ENCODE results near the gene ANKK1. TPM values are rescaled to one million over a fixed set of nuclear protein-coding genes. Genes with fewer than 3 reads are reported as not detected.

ANKK1 gene
- total and polyA plus RNA-seq, 9 of the 15 experiments (the other 6 are each of a cell fraction or from before 2014, with no cell fraction given), result not detected

- no peak for FAIRE-seq
- CTCF ChIA-PET (ENCODE audit: low intra/inter-chr PET ratio), result no interaction called here
- in situ Hi-C loops (cut with MboI), result no loop called here
Measured at GRCh38 chr11:113377681-113378412, 9.7 kb upstream of the ANKK1 start.

More at GRCh38 chr11:113377681-113378412, 9.7 kb upstream of the ANKK1 start:
- intact Hi-C loops (cut with micrococcal nuclease), result no loop called here
- H3K9me1 ChIP-seq (ENCODE audit: control insufficient read depth, insufficient read depth, low read length), result no peaks in the 10 kb centered on the region
- H3K27ac ChIP-seq (ENCODE audit: extremely low read depth, low read depth, low read length), result no peak overlapping the region
- H3K79me2 ChIP-seq (ENCODE audit: control insufficient read depth, insufficient read depth, low read length), result no peaks in the 10 kb centered on the region
- no peak overlapping the region for H3K4me3 ChIP-seq
- no peak overlapping the region for H3K4me2 ChIP-seq (ENCODE audit: insufficient read depth, low read length)
- H3K9me3 ChIP-seq (replicated peaks; ENCODE audit: control insufficient read depth, insufficient read depth, low read depth, low read length), result no peaks in the 10 kb centered on the region
- POLR2A ChIA-PET, result interaction anchor here (0.6 kb wide), 1 partner anchor 258 kb away, joined by 3 read pairs; no protein-coding TSS in a partner anchor
- DNase-seq (ENCODE audit: extremely low read depth in 1 of 4, low spot score in 3 of 4) (no peak), ATAC-seq (no peak)
- H3K27me3 ChIP-seq (ENCODE audit: control insufficient read depth in 2 of 2, insufficient read depth in 2 of 2, low read length in 2 of 2), result no peaks in the 10 kb centered on the region
- no peak overlapping the region for H3K9ac ChIP-seq (ENCODE audit: insufficient read depth in 1 of 2, low read depth in 2 of 2, low read length in 2 of 2)
- peaks cover 0 to 8% of the 10 kb centered on the region in 2 experiments; a peak in 3 of 5 replicates for H3K4me1 ChIP-seq (replicated peaks in 1 of 2; ENCODE audit: control insufficient read depth in 2 of 2, insufficient read depth in 2 of 2, low read length in 2 of 2)
- WGBS (ENCODE audit: insufficient coverage, low coverage, missing lambda C conversion rate), result 1% methylated on average over 7 of the region's 7 CpGs
- no peak overlapping the region for H2AFZ ChIP-seq (ENCODE audit: low read depth, low read length)
- H4K20me1 ChIP-seq (replicated peaks; ENCODE audit: control insufficient read depth, insufficient read depth, low read length), result no peaks in the 10 kb centered on the region
- TF ChIP-seq BMI1 (IDR thresholded peaks at IDR 0.05; ENCODE audit: low read length), result no peak
- no peak for TF ChIP-seq TARDBP (IDR thresholded peaks at IDR 0.05)
- TF ChIP-seq ZNF24 (IDR thresholded peaks at IDR 0.05), result no peak
- no peak for TF ChIP-seq POLR2A (conservative IDR thresholded peaks at IDR 0.05)
- TF ChIP-seq L3MBTL2 (IDR thresholded peaks at IDR 0.05), result no peak
- TF ChIP-seq ZNF408 (CRISPR knock-in tag; IDR thresholded peaks at IDR 0.05; ENCODE audit: low read depth), result no peak
- no peak for TF ChIP-seq HDAC2 (IDR thresholded peaks at IDR 0.05)
- TF ChIP-seq NKRF (IDR thresholded peaks at IDR 0.05; ENCODE audit: borderline replicate concordance), result no peak
- no peak for TF ChIP-seq TFAM (CRISPR knock-in tag; conservative IDR thresholded peaks at IDR 0.05)
- H3K36me3 ChIP-seq (ENCODE audit: control insufficient read depth, insufficient read depth, low read length), result no peaks in the 10 kb centered on the region
- BruUV-seq (replicated peaks), result no TSS peak
